Activated naive CD4-positive, alpha-beta T cell treated with anti-CD3 and anti-CD28 coated beads, Interleukin-2, amount 50 U/mL, for 24 hours (primary cell): ENCODE measurements around the gene ORC3.
"Not testable (repeated sequence)": the region's sequence is repeated elsewhere in the genome, so short reads cannot be mapped to it uniquely, and the experiment has no call there.

ENCODE experiments used
- H3K27ac Mint-ChIP-seq: one replicate; pipeline ENCODE4 v1.8.0; 2021; ENCODE audit warnings: mild to moderate bottlenecking, mixed read lengths
- H3K27me3 Mint-ChIP-seq: one replicate; pipeline ENCODE4 v1.8.0; 2021; ENCODE audit warnings: mixed read lengths
- H3K36me3 Mint-ChIP-seq: one replicate; pipeline ENCODE4 v1.8.0; 2021; ENCODE audit warnings: mixed read lengths
- H3K4me1 Mint-ChIP-seq: one replicate; pipeline ENCODE4 v1.8.0; 2021; ENCODE audit warnings: mixed read lengths
- H3K4me3 Mint-ChIP-seq: one replicate; pipeline ENCODE4 v1.8.0; 2021; ENCODE audit warnings: mild to moderate bottlenecking, mixed read lengths
- H3K9me3 Mint-ChIP-seq: one replicate; pipeline ENCODE4 v1.8.0; 2021; ENCODE audit warnings: mixed read lengths

Gene ORC3

DNA sequence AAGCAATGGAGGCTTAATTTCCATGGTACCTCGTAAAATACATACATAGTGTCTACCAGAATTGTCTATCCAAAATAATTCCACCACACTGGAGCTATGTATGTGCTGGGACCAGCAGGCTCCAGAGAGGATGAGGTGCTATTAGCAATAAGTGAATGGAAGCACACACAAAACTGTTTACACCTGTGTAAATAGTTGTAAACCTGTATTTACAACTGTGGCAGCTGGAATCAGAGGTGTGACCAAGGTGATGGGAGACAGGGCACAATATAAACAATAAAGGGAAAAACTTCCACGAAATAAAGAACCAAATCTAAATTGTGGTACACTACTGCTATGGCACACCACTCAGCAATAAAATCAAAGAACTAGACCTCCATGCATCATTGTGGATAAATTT lies 14.5 kb upstream of the ORC3 start:
- Mint-ChIP-seq H3K27me3 (no peaks in the 10 kb centered on the region), H3K9me3 (no peaks in the 10 kb centered on the region), H3K36me3 (peaks cover 20% of the 10 kb centered on the region), H3K4me3 (no peak overlapping the region), H3K27ac (no peak overlapping the region), H3K4me1 (peaks cover 68% of the 10 kb centered on the region)

GRCh38 chr6:87583822-87584221 lies 6.1 kb upstream of the ORC3 start:
- Mint-ChIP-seq H3K4me3 (no peak overlapping the region), H3K4me1 (peaks cover 74% of the 10 kb centered on the region), H3K27me3 (no peaks in the 10 kb centered on the region), H3K36me3 (peaks cover 12% of the 10 kb centered on the region), H3K9me3 (no peaks in the 10 kb centered on the region), H3K27ac (no peak overlapping the region)

- Mint-ChIP-seq H3K27me3 (no peaks in the 10 kb centered on the region), H3K27ac (no peak overlapping the region), H3K4me3 (no peak overlapping the region), H3K9me3 (no peaks in the 10 kb centered on the region), H3K36me3 (peaks cover 10% of the 10 kb centered on the region), H3K4me1 (peaks cover 85% of the 10 kb centered on the region)
Measured at GRCh38 chr6:87586371-87587077, 3.4 kb upstream of the ORC3 start.

- Mint-ChIP-seq H3K36me3 (peaks cover 8% of the 10 kb centered on the region), H3K4me1 (peaks cover 77% of the 10 kb centered on the region), H3K27me3 (no peaks in the 10 kb centered on the region), H3K27ac (peak overlapping the region; percentile 87), H3K4me3 (peak overlapping the region; percentile 98), H3K9me3 (no peaks in the 10 kb centered on the region)
Measured at GRCh38 chr6:87588756-87589407, 1.1 kb upstream of the ORC3 start.

DNA sequence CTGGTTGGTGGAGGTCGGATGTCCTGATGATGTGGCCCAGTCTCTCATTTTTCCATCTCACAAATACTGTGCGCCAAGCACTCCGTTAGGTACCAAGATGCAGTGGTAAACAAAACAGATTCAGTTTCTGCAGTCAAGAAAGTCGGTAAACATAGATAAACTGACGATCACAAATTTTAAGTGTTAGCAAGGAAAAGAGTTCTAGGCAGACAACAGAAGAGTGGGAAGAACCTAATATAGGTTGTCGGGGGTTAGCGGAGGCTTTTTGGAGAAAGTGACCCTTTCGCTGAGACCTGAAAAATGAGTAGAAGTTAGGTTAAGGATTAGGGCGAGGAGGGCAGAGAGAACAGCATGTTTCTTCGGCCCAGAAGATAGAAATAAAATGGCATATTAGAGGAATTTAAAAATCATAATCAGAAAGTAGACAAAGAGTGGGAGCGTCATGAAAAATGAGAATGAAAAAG lies 514 bp downstream of the ORC3 start:
- H3K9me3 Mint-ChIP-seq, result no peaks in the 10 kb centered on the region
- H3K27me3 Mint-ChIP-seq, result no peaks in the 10 kb centered on the region
- peaks cover 71% of the 10 kb centered on the region for H3K4me1 Mint-ChIP-seq
- H3K4me3 Mint-ChIP-seq, result peak overlapping the region; percentile 98
- H3K36me3 Mint-ChIP-seq, result peaks cover 11% of the 10 kb centered on the region
- peak overlapping the region; percentile 97 for H3K27ac Mint-ChIP-seq

- peaks cover 12% of the 10 kb centered on the region for H3K36me3 Mint-ChIP-seq
- no peaks in the 10 kb centered on the region for H3K9me3 Mint-ChIP-seq
- H3K27me3 Mint-ChIP-seq, result no peaks in the 10 kb centered on the region
- H3K4me3 Mint-ChIP-seq, result peak overlapping the region; percentile 98
- H3K4me1 Mint-ChIP-seq, result peaks cover 66% of the 10 kb centered on the region
- H3K27ac Mint-ChIP-seq, result no peak overlapping the region
Measured at GRCh38 chr6:87590990-87591389, 1.1 kb downstream of the ORC3 start.

GRCh38 chr6:87600576-87600975 lies 10.6 kb downstream of the ORC3 start:
- Mint-ChIP-seq H3K36me3 (peaks cover 1% of the 10 kb centered on the region), H3K4me3 (no peak overlapping the region), H3K9me3 (no peaks in the 10 kb centered on the region), H3K4me1 (no peaks in the 10 kb centered on the region), H3K27me3 (no peaks in the 10 kb centered on the region), H3K27ac (no peak overlapping the region)

GRCh38 chr6:87606199-87606598 lies 16.3 kb downstream of the ORC3 start:
- H3K36me3 Mint-ChIP-seq, result peaks cover 8% of the 10 kb centered on the region
- H3K4me1 Mint-ChIP-seq, result no peaks in the 10 kb centered on the region
- no peaks in the 10 kb centered on the region for H3K9me3 Mint-ChIP-seq

GRCh38 chr6:87608802-87609201 lies 18.9 kb downstream of the ORC3 start:
- H3K4me1 Mint-ChIP-seq, result no peaks in the 10 kb centered on the region
- no peak overlapping the region for H3K27ac Mint-ChIP-seq
- no peaks in the 10 kb centered on the region for H3K27me3 Mint-ChIP-seq
- H3K4me3 Mint-ChIP-seq, result no peak overlapping the region
- peaks cover 20% of the 10 kb centered on the region for H3K36me3 Mint-ChIP-seq
- H3K9me3 Mint-ChIP-seq, result no peaks in the 10 kb centered on the region

More at GRCh38 chr6:87606199-87606598, 16.3 kb downstream of the ORC3 start:
- Mint-ChIP-seq H3K27ac (no peak overlapping the region), H3K4me3 (no peak overlapping the region), H3K27me3 (no peaks in the 10 kb centered on the region)

GRCh38 chr6:87613018-87613417 lies 23.1 kb downstream of the ORC3 start:
- H3K4me3 Mint-ChIP-seq, result not testable (repeated sequence)
- peaks cover 27% of the 10 kb centered on the region for H3K36me3 Mint-ChIP-seq

GRCh38 chr6:87617405-87617804 lies 27.5 kb downstream of the ORC3 start:
- H3K4me3 Mint-ChIP-seq, result no peak overlapping the region
- no peaks in the 10 kb centered on the region for H3K27me3 Mint-ChIP-seq
- H3K9me3 Mint-ChIP-seq, result no peaks in the 10 kb centered on the region
- H3K36me3 Mint-ChIP-seq, result peaks cover 30% of the 10 kb centered on the region
- H3K27ac Mint-ChIP-seq, result no peak overlapping the region
- no peaks in the 10 kb centered on the region for H3K4me1 Mint-ChIP-seq

More at GRCh38 chr6:87613018-87613417, 23.1 kb downstream of the ORC3 start:
- H3K27ac Mint-ChIP-seq, H3K9me3 Mint-ChIP-seq, H3K4me1 Mint-ChIP-seq, H3K27me3 Mint-ChIP-seq: not testable (repeated sequence)

GRCh38 chr6:87618531-87618930 lies 28.6 kb downstream of the ORC3 start:
- H3K27ac Mint-ChIP-seq, result no peak overlapping the region
- H3K36me3 Mint-ChIP-seq, result peaks cover 30% of the 10 kb centered on the region
- no peaks in the 10 kb centered on the region for H3K9me3 Mint-ChIP-seq
- no peaks in the 10 kb centered on the region for H3K4me1 Mint-ChIP-seq
- H3K27me3 Mint-ChIP-seq, result no peaks in the 10 kb centered on the region
- H3K4me3 Mint-ChIP-seq, result no peak overlapping the region

GRCh38 chr6:87623248-87623647 lies 33.3 kb downstream of the ORC3 start:
- Mint-ChIP-seq H3K27me3 (no peaks in the 10 kb centered on the region), H3K36me3 (peaks cover 28% of the 10 kb centered on the region), H3K4me1 (no peaks in the 10 kb centered on the region), H3K27ac (no peak overlapping the region), H3K9me3 (no peaks in the 10 kb centered on the region), H3K4me3 (no peak overlapping the region)

DNA sequence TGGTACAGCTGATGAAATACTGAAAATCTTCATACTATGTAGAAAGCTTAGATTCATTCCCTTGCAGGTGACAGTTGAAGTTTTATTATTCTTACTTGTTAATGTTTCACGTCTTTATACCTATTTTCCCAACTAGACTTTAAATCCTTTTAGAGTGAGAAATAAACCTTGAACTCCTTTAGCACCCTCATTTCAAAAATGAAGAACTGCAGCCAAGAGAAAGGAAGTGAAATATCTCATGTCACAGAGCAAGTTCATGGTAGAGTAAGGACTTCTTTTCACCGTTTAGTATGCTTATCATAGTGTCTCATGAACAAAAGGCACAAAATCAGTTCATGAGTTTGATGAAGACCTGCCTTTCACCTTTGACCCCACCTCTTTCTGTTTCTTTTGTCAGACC lies 38.5 kb downstream of the ORC3 start:
- H3K36me3 Mint-ChIP-seq, result peaks cover 21% of the 10 kb centered on the region
- H3K27me3 Mint-ChIP-seq, result no peaks in the 10 kb centered on the region
- no peak overlapping the region for H3K4me3 Mint-ChIP-seq

DNA sequence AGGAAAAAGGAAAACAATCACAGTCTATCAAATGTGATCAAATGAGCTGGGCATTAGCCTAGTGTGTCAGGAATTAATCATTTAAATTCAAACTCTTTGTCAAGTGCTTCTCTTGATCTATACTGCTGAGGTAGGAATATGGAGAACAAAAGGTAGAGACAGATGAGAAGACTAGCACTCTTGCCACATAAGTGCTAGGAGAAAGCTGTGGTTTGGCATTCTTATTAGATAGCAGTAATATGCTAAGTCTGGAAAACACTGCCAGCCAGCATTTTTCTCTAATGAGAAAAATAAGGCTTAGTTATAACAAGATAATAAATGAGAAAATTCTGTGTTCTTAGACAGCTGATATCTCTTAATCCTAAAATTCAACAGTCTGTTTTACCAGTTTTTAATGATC lies 38.9 kb downstream of the ORC3 start:
- H3K27ac Mint-ChIP-seq, result no peak overlapping the region
- no peak overlapping the region for H3K4me3 Mint-ChIP-seq
- H3K27me3 Mint-ChIP-seq, result no peaks in the 10 kb centered on the region
- peaks cover 19% of the 10 kb centered on the region for H3K36me3 Mint-ChIP-seq
- H3K4me1 Mint-ChIP-seq, result no peaks in the 10 kb centered on the region
- no peaks in the 10 kb centered on the region for H3K9me3 Mint-ChIP-seq

More for the DNA sequence above, 38.5 kb downstream of the ORC3 start:
- no peaks in the 10 kb centered on the region for H3K4me1 Mint-ChIP-seq
- no peaks in the 10 kb centered on the region for H3K9me3 Mint-ChIP-seq
- no peak overlapping the region for H3K27ac Mint-ChIP-seq

- Mint-ChIP-seq H3K9me3 (no peaks in the 10 kb centered on the region), H3K27ac (no peak overlapping the region), H3K36me3 (peaks cover 18% of the 10 kb centered on the region), H3K27me3 (no peaks in the 10 kb centered on the region), H3K4me3 (no peak overlapping the region), H3K4me1 (no peaks in the 10 kb centered on the region)
Measured at GRCh38 chr6:87630746-87631145, 40.8 kb downstream of the ORC3 start.
